HepG2 (cell line): ENCODE results near the gene GRIK1. TPM values are rescaled to one million over a fixed set of nuclear protein-coding genes. Genes with fewer than 3 reads are reported as not detected.

Experiments used
- ATAC-seq: fragments of 200-7000 bp; cut with Tn5 transposase; 3 replicates; pipeline ENCODE4 v1.9.1; 2020; ENCODE audit warnings: mild to moderate bottlenecking, moderate library complexity
- BruUV-seq: library from RNA; stranded (reverse); fragments of 400-500 nt; replicated peaks from 2 replicates; lab custom pipeline; 2021; lab: Mats Ljungman, UMichigan
- CTCF ChIA-PET: fragments of 300-600 bp; formaldehyde crosslinking; extraction: SDS; loops from one replicate; lab custom pipeline; 2021; ENCODE audit warnings: low total read pairs, inconsistent platforms, low intra/inter-chr PET ratio; lab: Yijun Ruan, JAX
- POLR2A ChIA-PET: fragments of 350-600 bp; sonication (Branson Sonifier 250); formaldehyde crosslinking; loops from one replicate; lab custom pipeline; 2020; ENCODE audit warnings: antibody characterized with exemption, inconsistent platforms; lab: Yijun Ruan, JAX
- DNase-seq: peaks from one replicate; pipeline ENCODE4 v3.0.0-alpha.2; 2015; ENCODE audit warnings: low spot score
- FAIRE-seq: peaks from 3 replicates; lab custom pipeline; 2011; peaks lifted over from hg19 to GRCh38; lab: Jason Lieb, UNC
- H2AFZ ChIP-seq: one replicate; pipeline ENCODE4 v1.6.1; 2011; ENCODE audit warnings: low read length, inconsistent platforms
- H3K27ac ChIP-seq: fragments of 300-600 bp; 3 replicates; pipeline ENCODE4 v1.8.0; 2011; ENCODE audit warnings: mixed run types, mild to moderate bottlenecking, mixed read lengths, low read length, inconsistent platforms; ENCODE audit not compliant: insufficient read depth; ENCODE audit errors: extremely low read length
- H3K27me3 ChIP-seq, 2 experiments: fragments of 200-600 bp in 1 of 2; 2 replicates in 1 of 2; 3 replicates in 1 of 2; pipeline versions ENCODE4 v1.6.0 to v1.8.0; 2011; ENCODE audit warnings: low read length in 2 of 2, mild to moderate bottlenecking in 2 of 2, moderate library complexity in 2 of 2, inconsistent platforms in 1 of 2; ENCODE audit not compliant: insufficient read depth in 2 of 2, control insufficient read depth in 1 of 2
- H3K36me3 ChIP-seq, 2 experiments: fragments of 200-600 bp in 1 of 2; replicated peaks in 1 of 2; 2 replicates in 1 of 2; 3 replicates in 1 of 2; pipeline versions ENCODE4 v1.5.1 to v1.8.0; 2011; ENCODE audit warnings: low read length in 2 of 2, inconsistent platforms in 1 of 2; ENCODE audit not compliant: insufficient read depth in 2 of 2, control insufficient read depth in 1 of 2
- H3K4me1 ChIP-seq: 2 replicates; pipeline ENCODE4 v1.5.1; 2012; ENCODE audit warnings: low read length, inconsistent platforms; ENCODE audit not compliant: insufficient read depth
- H3K4me2 ChIP-seq: 2 replicates; pipeline ENCODE4 v1.6.0; 2011; ENCODE audit warnings: low read depth, low read length, inconsistent platforms
- H3K4me3 ChIP-seq, 3 experiments: fragments of 200-600 bp in 1 of 3; sonication (generic), shearing (Covaris generic) in 1 of 3; replicated peaks in 1 of 3; 2 replicates each; pipeline ENCODE4 v1.5.1; 2011 to 2016; ENCODE audit warnings: low read length in 3 of 3, inconsistent platforms in 2 of 3, low read depth in 2 of 3, mild to moderate bottlenecking in 2 of 3, control low read depth in 1 of 3, mixed read lengths in 1 of 3; ENCODE audit not compliant: insufficient read depth in 1 of 3
- H3K79me2 ChIP-seq: one replicate; pipeline ENCODE4 v1.6.1; 2011; ENCODE audit warnings: low read length, inconsistent platforms; ENCODE audit not compliant: insufficient read depth
- H3K9ac ChIP-seq: 2 replicates; pipeline ENCODE4 v1.6.0; 2011; ENCODE audit warnings: mild to moderate bottlenecking, low read depth, low read length, inconsistent platforms; ENCODE audit not compliant: insufficient read depth
- H3K9me3 ChIP-seq: 2 replicates; pipeline ENCODE4 v1.5.1; 2012; ENCODE audit warnings: mild to moderate bottlenecking, low read length
- H4K20me1 ChIP-seq: 2 replicates; pipeline ENCODE4 v1.6.0; 2011; ENCODE audit warnings: inconsistent platforms, mild to moderate bottlenecking, low read length, moderate library complexity; ENCODE audit not compliant: insufficient read depth
- BRD4 ChIP-seq: sonication (generic); formaldehyde crosslinking; IDR thresholded peaks from 2 replicates; pipeline ENCODE4 v1.4.0; 2020; ENCODE audit warnings: missing genetic modification reagents
- KDM3A ChIP-seq: IDR thresholded peaks from 2 replicates; pipeline ENCODE4 v1.6.1; 2018; ENCODE audit warnings: low read depth, missing compliant biosample characterization
- KLF6 ChIP-seq: IDR thresholded peaks from 2 replicates; pipeline ENCODE4 v1.8.0; 2016; ENCODE audit warnings: missing biosample characterization, missing genetic modification reagents
- MAFF ChIP-seq: IDR thresholded peaks from 2 replicates; pipeline ENCODE4 v1.6.1; 2011; ENCODE audit warnings: low read depth, low read length, improper control_type of control experiment
- MAFK ChIP-seq, 2 experiments: IDR thresholded peaks in 1 of 2; conservative IDR thresholded peaks in 1 of 2; 2 replicates each; pipeline ENCODE4 v1.6.1; 2011; ENCODE audit warnings: improper control_type of control experiment in 2 of 2, low read length in 2 of 2
- PATZ1 ChIP-seq: sonication (generic); formaldehyde crosslinking; IDR thresholded peaks from 2 replicates; pipeline ENCODE4 v1.4.0; 2020; ENCODE audit warnings: missing genetic modification reagents
- RAD21 ChIP-seq: fragments of 450-650 bp; formaldehyde crosslinking; IDR thresholded peaks from 2 replicates; pipeline ENCODE4 v1.5.0; 2020; ENCODE audit warnings: mild to moderate bottlenecking
- SAFB2 ChIP-seq: sonication (generic); formaldehyde crosslinking; IDR thresholded peaks from 2 replicates; pipeline ENCODE4 v1.5.1; 2020; ENCODE audit warnings: missing genetic modification reagents, low read depth, mild to moderate bottlenecking, borderline replicate concordance
- TBL1XR1 ChIP-seq: fragments of 150-350 bp; IDR thresholded peaks from 2 replicates; pipeline ENCODE4 v1.6.1; 2014; ENCODE audit warnings: borderline replicate concordance, low read length; ENCODE audit not compliant: partially characterized antibody
- ZBTB4 ChIP-seq: sonication (generic); formaldehyde crosslinking; IDR thresholded peaks from 2 replicates; pipeline ENCODE4 v1.4.0; 2020; ENCODE audit warnings: missing genetic modification reagents, mild to moderate bottlenecking, borderline replicate concordance
- ZMYM4 ChIP-seq: sonication (generic); formaldehyde crosslinking; IDR thresholded peaks from 2 replicates; pipeline ENCODE4 v1.8.1; 2023; ENCODE audit warnings: mild to moderate bottlenecking, missing genetic modification reagents
- ZNF761 ChIP-seq: sonication (generic); formaldehyde crosslinking; conservative IDR thresholded peaks from 2 replicates; pipeline ENCODE4 v1.4.0; 2020; ENCODE audit warnings: mild to moderate bottlenecking, missing genetic modification reagents
- ZNF780A ChIP-seq: sonication (generic); formaldehyde crosslinking; IDR thresholded peaks from 2 replicates; pipeline ENCODE4 v1.8.0; 2022; ENCODE audit warnings: mild to moderate bottlenecking, missing genetic modification reagents, moderate library complexity
- WGBS: methylation state at CpG from one replicate; pipeline ENCODE4 v1.1.6; 2017; ENCODE audit warnings: low lambda C conversion rate; 5-methylcytosine and 5-hydroxymethylcytosine counted together
- in situ Hi-C: cut with HindIII; loops from 2 replicates; pipeline ENCODE4 v1.10.0; 2017; ENCODE audit warnings: low pct_unique_long_range_greater_than_20kb; ENCODE audit not compliant: extremely low pct_ligation_motif_present
- intact Hi-C: fragments of 100-400 bp; cut with micrococcal nuclease; formaldehyde crosslinking; loops from one replicate; pipeline ENCODE4 v1.10.0; 2022; ENCODE audit not compliant: unreplicated experiment
- polyA plus RNA-seq, 8 experiments: library from polyadenylated mRNA; depleted of rRNA in 3 of 8; stranded (reverse) in 7 of 8; unstranded in 1 of 8; fragments of >200 nt; fragmentation: Illumina TruSeq in 4 of 8; extraction: Trizol in 4 of 8; gene quantifications; 2 replicates each; pipeline versions ENCODE4 v1.2.1 to v1.2.3, GENCODE V29; 2011 to 2016; ENCODE audit warnings: low read depth in 4 of 8, missing spikeins in 1 of 8, mixed read lengths in 1 of 8; ENCODE audit not compliant: insufficient read depth in 1 of 8
- total RNA-seq, 5 experiments: library from RNA; depleted of rRNA; stranded (reverse); fragments of >200 nt; fragmentation: Illumina TruSeq; extraction: Trizol; gene quantifications; 2 replicates each; pipeline ENCODE4 v1.2.3, GENCODE V29; 2016; ENCODE audit warnings: low read depth in 1 of 5

The GRIK1 gene
- total and polyA plus RNA-seq, 2 of the 13 experiments (the other 11 are each of a cell fraction or from before 2014, with no cell fraction given), result not detected

GRCh38 chr21:29801122-29801521 is 138.7 kb downstream of the GRIK1 start:
- no TSS peak for BruUV-seq
- in situ Hi-C loops (no loop called here), intact Hi-C loops (no loop called here)
- no peak overlapping the region for H3K4me3 ChIP-seq
- no peak for ATAC-seq
- ChIA-PET CTCF (no interaction called here), POLR2A (no interaction called here)
- no peak overlapping the region for H3K4me2 ChIP-seq
- H3K27ac ChIP-seq, result no peak overlapping the region
- H3K27me3 ChIP-seq, result no peaks in the 10 kb centered on the region
- H3K9ac ChIP-seq, result no peak overlapping the region
- H3K79me2 ChIP-seq, result no peaks in the 10 kb centered on the region
- no peak for DNase-seq
- H3K9me3 ChIP-seq, result no peaks in the 10 kb centered on the region
- no peaks in the 10 kb centered on the region for H3K36me3 ChIP-seq
- H2AFZ ChIP-seq, result no peak overlapping the region
- FAIRE-seq, result no peak
- H4K20me1 ChIP-seq, result no peaks in the 10 kb centered on the region
- no peaks in the 10 kb centered on the region for H3K4me1 ChIP-seq
- WGBS, result 10% methylated on average over 4 of the region's 4 CpGs
- TF ChIP-seq ZNF780A (CRISPR knock-in tag) (no peak), ZMYM4 (CRISPR knock-in tag) (no peak), SAFB2 (CRISPR knock-in tag) (no peak), TBL1XR1 (no peak), KDM3A (CRISPR knock-in tag) (no peak), PATZ1 (CRISPR knock-in tag) (no peak), ZNF761 (CRISPR knock-in tag) (no peak), ZBTB4 (no peak), MAFF (peak; percentile 41; the same call in 1 of the 2 replicates), RAD21 (CRISPR knock-in tag) (no peak), BRD4 (CRISPR knock-in tag) (no peak), MAFK (conservative IDR thresholded peaks at IDR 0.05 in 1 of 2, IDR thresholded peaks at IDR 0.05 in 1 of 2; ENCODE audit: low read length in 2 of 2) (peak; percentile 30 to 57; a peak in 3 of 4 replicates), KLF6 (CRISPR knock-in tag) (no peak)
